Retinal pigment epithelial cell (primary cell): ENCODE data around the gene ZKSCAN8.

ENCODE experiments used
- DNase-seq: peaks from one replicate; pipeline ENCODE4 v3.0.0-alpha.2; 2010; ENCODE audit warnings: low read depth
- H3K4me3 ChIP-seq: 2 replicates; pipeline ENCODE4 v1.5.1; 2011; ENCODE audit warnings: mild to moderate bottlenecking, low read length, control low read depth, moderate library complexity
- TF ChIP-seq, protein P1 (sequence below): conservative IDR thresholded peaks from 2 replicates; pipeline ENCODE4 v1.5.1; 2011; ENCODE audit warnings: low read depth, low read length, control low read depth, inconsistent platforms

Gene ZKSCAN8

DNA sequence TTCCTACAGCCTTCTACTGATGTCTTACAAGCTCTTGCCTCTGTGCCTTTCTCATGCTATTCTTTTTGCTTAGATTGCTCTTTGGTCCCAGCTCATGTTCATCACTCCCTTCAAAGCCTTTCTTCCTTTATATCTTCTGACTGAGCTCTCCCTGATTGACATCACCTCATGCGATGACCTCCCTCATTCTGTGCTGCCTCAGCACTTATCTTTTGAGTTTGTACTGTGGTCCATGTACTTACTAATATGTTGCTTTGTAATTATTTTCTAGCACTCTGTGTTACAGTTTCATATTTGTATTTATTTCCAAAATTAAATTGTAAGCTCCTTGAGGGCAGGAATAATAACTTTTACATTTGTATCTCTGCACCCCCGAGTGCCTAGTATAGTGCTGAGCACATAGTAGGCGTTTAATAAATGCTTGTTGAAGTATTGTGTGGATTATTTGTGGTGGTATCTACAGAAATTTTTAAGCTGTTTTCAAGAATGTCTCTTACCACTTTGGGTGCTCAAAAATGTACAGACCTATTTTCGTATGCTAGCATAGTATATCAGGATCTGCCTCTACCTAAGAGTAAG, 17.4 kb downstream of the ZKSCAN8 start:
- H3K4me3 ChIP-seq, result no peak overlapping the region
- TF ChIP-seq, protein P1, sequence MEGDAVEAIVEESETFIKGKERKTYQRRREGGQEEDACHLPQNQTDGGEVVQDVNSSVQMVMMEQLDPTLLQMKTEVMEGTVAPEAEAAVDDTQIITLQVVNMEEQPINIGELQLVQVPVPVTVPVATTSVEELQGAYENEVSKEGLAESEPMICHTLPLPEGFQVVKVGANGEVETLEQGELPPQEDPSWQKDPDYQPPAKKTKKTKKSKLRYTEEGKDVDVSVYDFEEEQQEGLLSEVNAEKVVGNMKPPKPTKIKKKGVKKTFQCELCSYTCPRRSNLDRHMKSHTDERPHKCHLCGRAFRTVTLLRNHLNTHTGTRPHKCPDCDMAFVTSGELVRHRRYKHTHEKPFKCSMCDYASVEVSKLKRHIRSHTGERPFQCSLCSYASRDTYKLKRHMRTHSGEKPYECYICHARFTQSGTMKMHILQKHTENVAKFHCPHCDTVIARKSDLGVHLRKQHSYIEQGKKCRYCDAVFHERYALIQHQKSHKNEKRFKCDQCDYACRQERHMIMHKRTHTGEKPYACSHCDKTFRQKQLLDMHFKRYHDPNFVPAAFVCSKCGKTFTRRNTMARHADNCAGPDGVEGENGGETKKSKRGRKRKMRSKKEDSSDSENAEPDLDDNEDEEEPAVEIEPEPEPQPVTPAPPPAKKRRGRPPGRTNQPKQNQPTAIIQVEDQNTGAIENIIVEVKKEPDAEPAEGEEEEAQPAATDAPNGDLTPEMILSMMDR, result no peak
- no peak for DNase-seq

DNA sequence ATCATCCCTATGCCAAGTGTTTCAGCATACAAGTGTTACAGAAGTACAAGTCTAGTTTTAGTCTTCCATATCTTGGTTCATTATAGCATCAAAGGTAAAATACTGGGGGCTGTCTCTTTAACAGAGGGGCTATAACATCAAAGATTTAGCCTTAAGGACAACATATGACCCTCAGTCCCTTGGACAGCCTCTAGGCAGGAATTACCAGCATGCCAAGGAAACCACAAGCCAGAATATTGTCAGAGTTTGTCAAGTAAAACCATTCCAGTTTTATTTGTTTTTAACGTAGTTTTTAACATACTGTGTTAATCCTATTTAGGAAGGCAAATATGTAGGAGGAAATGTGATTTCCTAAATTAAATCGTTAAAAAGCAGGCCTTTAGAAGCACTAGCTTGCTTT, 18.6 kb downstream of the ZKSCAN8 start:
- DNase-seq, result no peak
- no peak overlapping the region for H3K4me3 ChIP-seq
- TF ChIP-seq, protein P1, result no peak

DNA sequence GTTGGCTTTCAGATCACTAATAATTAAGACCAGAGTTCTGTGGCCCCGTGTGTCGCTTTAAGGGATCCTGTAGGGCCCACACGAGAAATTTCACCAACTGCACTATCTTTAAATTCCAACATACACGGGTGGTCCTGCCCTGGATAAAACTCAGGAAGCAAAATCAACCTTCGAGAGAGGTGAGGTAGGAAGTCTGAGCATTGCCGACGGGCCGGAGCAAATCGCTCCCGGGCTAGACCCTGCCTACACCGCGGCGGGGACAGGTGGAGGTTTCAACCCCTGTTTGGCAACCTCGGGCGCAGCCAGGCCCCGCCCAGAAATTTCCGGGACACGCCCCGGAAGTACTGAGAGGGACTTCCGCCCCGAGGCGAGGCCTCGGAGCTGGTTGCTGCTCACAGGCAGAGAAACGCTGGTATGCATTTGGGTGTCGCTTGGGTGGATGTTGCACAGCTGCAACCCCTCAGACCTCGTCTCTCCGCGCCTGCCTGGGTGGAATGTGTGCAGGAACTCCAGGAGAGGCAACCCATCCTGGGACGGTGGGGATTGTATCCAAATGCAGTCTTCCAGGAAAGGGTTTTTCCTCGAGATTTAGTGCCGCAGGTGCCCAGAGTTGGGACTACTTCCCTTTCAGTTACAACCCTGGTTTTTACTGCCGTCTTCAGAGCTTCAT, 19.9 kb downstream of the ZKSCAN8 start:
- peak overlapping the region; percentile 59 for H3K4me3 ChIP-seq
- no peak for DNase-seq
- TF ChIP-seq, protein P1, result no peak

DNA sequence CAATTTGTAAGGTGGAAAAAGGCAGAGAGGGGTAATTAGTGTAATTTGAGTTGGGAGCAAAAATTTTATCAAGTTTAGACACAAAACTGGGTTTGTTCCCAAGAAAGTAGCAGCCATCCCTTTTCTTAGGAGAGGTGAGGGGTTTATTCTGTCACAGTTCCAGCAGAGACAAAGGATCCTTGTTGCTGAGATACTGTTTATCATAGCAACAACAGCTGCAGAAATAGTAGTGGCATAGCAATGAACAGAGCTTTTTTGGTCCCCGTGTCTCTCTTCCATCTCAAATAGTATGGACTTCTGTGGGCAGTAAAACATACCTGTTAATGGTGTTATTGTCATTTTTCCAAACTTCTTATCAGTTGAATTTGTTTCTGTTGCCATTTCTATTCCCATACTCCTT, 23.9 kb downstream of the ZKSCAN8 start:
- no peak for DNase-seq
- TF ChIP-seq, protein P1, result no peak

GRCh38 chr6:28167068-28167467, 25.4 kb downstream of the ZKSCAN8 start:
- no peak overlapping the region for H3K4me3 ChIP-seq
- DNase-seq, result peak; percentile 4
- TF ChIP-seq, protein P1, result no peak

More for the DNA sequence above, 23.9 kb downstream of the ZKSCAN8 start:
- no peak overlapping the region for H3K4me3 ChIP-seq

- TF ChIP-seq, protein P1, result no peak
- DNase-seq, result no peak
These were observed 26.2 kb downstream of the ZKSCAN8 start for GRCh38 chr6:28167926-28168325.

GRCh38 chr6:28171271-28171670, 29.6 kb downstream of the ZKSCAN8 start:
- H3K4me3 ChIP-seq, result no peak overlapping the region
- no peak for DNase-seq
- TF ChIP-seq, protein P1, result no peak

More at GRCh38 chr6:28167926-28168325, 26.2 kb downstream of the ZKSCAN8 start:
- no peak overlapping the region for H3K4me3 ChIP-seq
